Measurements from ENCODE around the gene ARHGAP22. TPM values are rescaled to one million over a fixed set of nuclear protein-coding genes. Genes with fewer than 3 reads are reported as not detected.
"Not testable (repeated sequence)": the region's sequence is repeated elsewhere in the genome, so short reads cannot be mapped to it uniquely, and the experiment has no call there.

ARHGAP22 gene
- total RNA-seq, 1 donor from 2014 or later = 1.9 TPM

- DNase-seq (ENCODE audit: low spot score) = no peak
- no peak for TF ChIP-seq CTCF (IDR thresholded peaks at IDR 0.05; ENCODE audit: unreplicated experiment)
- no peaks in the 10 kb centered on the region for H3K27me3 Mint-ChIP-seq (ENCODE audit: unreplicated experiment)
- H3K4me3 Mint-ChIP-seq (ENCODE audit: unreplicated experiment) = no peak overlapping the region
- H3K4me1 Mint-ChIP-seq (ENCODE audit: unreplicated experiment) = peaks cover 3% of the 10 kb centered on the region
- H3K36me3 Mint-ChIP-seq (ENCODE audit: low read depth, unreplicated experiment) = peaks cover 4% of the 10 kb centered on the region
- no peak overlapping the region for H3K27ac Mint-ChIP-seq (ENCODE audit: unreplicated experiment)
- H3K9me3 Mint-ChIP-seq (ENCODE audit: unreplicated experiment) = no peaks in the 10 kb centered on the region
These were observed 176.0 kb downstream of the ARHGAP22 start for GRCh38 chr10:48428896-48429295.

GRCh38 chr10:48423884-48424283 is 181.0 kb downstream of the ARHGAP22 start:
- Mint-ChIP-seq H3K27me3 (ENCODE audit: unreplicated experiment) (no peaks in the 10 kb centered on the region), H3K9me3 (ENCODE audit: unreplicated experiment) (no peaks in the 10 kb centered on the region), H3K36me3 (ENCODE audit: low read depth, unreplicated experiment) (peaks cover 4% of the 10 kb centered on the region), H3K4me3 (ENCODE audit: unreplicated experiment) (no peak overlapping the region), H3K27ac (ENCODE audit: unreplicated experiment) (no peak overlapping the region), H3K4me1 (ENCODE audit: unreplicated experiment) (no peaks in the 10 kb centered on the region)
- DNase-seq (ENCODE audit: low spot score) = no peak
- TF ChIP-seq CTCF (IDR thresholded peaks at IDR 0.05; ENCODE audit: unreplicated experiment) = no peak

- DNase-seq (ENCODE audit: low spot score); H3K4me1 Mint-ChIP-seq (ENCODE audit: unreplicated experiment); H3K27me3 Mint-ChIP-seq (ENCODE audit: unreplicated experiment); H3K4me3 Mint-ChIP-seq (ENCODE audit: unreplicated experiment); H3K27ac Mint-ChIP-seq (ENCODE audit: unreplicated experiment); H3K9me3 Mint-ChIP-seq (ENCODE audit: unreplicated experiment); H3K36me3 Mint-ChIP-seq (ENCODE audit: low read depth, unreplicated experiment): not testable (repeated sequence)
These were observed 183.0 kb downstream of the ARHGAP22 start for GRCh38 chr10:48421862-48422261.

- DNase-seq (ENCODE audit: low spot score) = no peak
- Mint-ChIP-seq H3K27me3 (ENCODE audit: unreplicated experiment) (no peaks in the 10 kb centered on the region), H3K36me3 (ENCODE audit: low read depth, unreplicated experiment) (no peaks in the 10 kb centered on the region), H3K4me1 (ENCODE audit: unreplicated experiment) (peaks cover 4% of the 10 kb centered on the region), H3K27ac (ENCODE audit: unreplicated experiment) (no peak overlapping the region), H3K9me3 (ENCODE audit: unreplicated experiment) (no peaks in the 10 kb centered on the region), H3K4me3 (ENCODE audit: unreplicated experiment) (no peak overlapping the region)
- TF ChIP-seq CTCF (IDR thresholded peaks at IDR 0.05; ENCODE audit: unreplicated experiment) = no peak
These were observed 185.2 kb downstream of the ARHGAP22 start for GRCh38 chr10:48419714-48420113.

- Mint-ChIP-seq H3K27ac (ENCODE audit: unreplicated experiment) (no peak overlapping the region), H3K4me1 (ENCODE audit: unreplicated experiment) (peaks cover 4% of the 10 kb centered on the region), H3K27me3 (ENCODE audit: unreplicated experiment) (no peaks in the 10 kb centered on the region), H3K36me3 (ENCODE audit: low read depth, unreplicated experiment) (no peaks in the 10 kb centered on the region), H3K4me3 (ENCODE audit: unreplicated experiment) (no peak overlapping the region), H3K9me3 (ENCODE audit: unreplicated experiment) (no peaks in the 10 kb centered on the region)
- TF ChIP-seq CTCF (IDR thresholded peaks at IDR 0.05; ENCODE audit: unreplicated experiment) = no peak
- no peak for DNase-seq (ENCODE audit: low spot score)
These were observed 186.6 kb downstream of the ARHGAP22 start for GRCh38 chr10:48418189-48418788.
